Islet precursor cell (in vitro differentiated cells): Measurements from ENCODE around the gene REXO5.
"Not testable (repeated sequence)": the region's sequence is repeated elsewhere in the genome, so short reads cannot be mapped to it uniquely, and the experiment has no call there.

Experiments
- DNase-seq: peaks from one replicate; pipeline ENCODE4 v3.0.0-alpha.2; 2018

The REXO5 gene

GRCh38 chr16:20801278-20801677 is 5.0 kb upstream of the REXO5 start:
- DNase-seq, result no peak

GRCh38 chr16:20803192-20803560 is 3.2 kb upstream of the REXO5 start:
- DNase-seq, result no peak

DNA sequence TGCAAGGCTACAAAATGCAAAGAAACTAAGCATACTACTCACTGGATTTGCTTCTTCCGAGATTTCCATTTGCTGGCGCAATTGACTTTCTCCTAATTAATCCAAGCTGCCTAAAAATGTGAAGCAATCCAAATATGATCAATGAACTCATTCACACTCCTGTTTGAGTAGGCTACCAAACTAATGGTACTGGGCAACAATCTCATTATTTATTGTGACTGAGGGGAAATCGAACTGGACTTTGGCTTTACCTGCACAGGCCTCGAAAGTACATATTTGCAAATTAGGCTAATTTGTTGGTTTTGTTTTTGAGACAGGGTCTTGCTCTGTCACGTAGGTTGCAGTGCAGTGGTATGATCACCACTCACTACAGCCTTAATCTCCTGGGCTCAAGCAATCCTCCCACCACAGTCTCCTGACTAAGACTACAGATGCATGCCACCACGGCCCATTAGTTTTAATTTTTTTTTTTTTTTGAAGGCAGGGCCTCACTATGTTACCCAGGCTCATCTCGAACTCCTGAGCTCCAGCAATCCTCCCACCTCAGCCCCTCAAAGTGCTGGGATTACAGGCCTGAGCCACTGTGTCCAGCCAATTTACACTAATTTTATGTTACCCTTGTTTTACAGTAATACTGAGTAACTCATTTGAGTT is 2.6 kb upstream of the REXO5 start:
- DNase-seq, result no peak

- not testable (repeated sequence) for DNase-seq
These were observed 601 bp upstream of the REXO5 start for GRCh38 chr16:20805684-20806167.

- no peak for DNase-seq
These were observed 1.5 kb downstream of the REXO5 start for GRCh38 chr16:20807862-20808261.

DNA sequence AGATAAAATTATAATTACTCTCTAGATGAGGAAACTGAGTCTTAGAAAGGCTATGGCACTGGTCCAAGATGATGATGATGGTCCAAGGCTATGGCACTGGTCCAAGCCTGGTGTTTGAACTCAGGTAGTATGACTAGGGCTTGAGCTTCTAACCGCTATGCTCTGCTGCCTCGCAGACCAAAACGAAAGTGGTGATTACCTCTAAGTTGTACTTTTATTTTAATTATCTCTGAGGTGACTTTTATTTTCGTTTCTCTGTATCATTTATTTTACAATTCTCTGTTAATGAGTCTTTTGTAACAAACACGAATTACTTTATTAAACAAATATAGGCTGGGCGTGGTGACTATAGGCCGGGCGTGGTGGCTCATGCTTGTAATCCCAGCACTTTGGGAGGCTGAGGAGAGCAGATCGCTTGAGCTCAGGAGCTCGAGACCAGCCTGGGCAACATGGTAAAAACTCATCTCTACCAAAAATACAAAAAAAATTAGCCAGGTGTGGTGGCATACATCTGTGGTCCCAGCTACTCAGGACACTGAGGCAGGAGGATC is 5.6 kb downstream of the REXO5 start:
- DNase-seq, result no peak

DNA sequence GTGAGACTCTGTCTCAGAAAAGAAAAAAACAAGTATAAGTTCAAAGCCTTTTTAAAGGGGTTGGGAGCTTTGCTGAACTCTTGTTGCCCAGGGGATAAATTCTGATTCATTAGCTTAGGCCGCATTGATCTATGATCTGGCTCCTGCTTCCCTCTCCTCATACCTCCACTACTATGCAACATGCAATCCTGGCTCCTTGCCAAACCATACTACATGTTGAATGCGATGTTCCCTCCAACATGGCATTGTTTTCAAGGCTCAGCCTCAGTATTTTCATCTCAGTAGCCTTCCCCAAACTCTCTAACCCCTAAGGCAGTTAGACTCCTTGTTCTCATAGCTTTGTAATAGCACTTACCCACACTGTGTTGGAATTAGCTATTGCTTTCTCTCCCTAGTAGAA is 6.2 kb downstream of the REXO5 start:
- no peak for DNase-seq

DNA sequence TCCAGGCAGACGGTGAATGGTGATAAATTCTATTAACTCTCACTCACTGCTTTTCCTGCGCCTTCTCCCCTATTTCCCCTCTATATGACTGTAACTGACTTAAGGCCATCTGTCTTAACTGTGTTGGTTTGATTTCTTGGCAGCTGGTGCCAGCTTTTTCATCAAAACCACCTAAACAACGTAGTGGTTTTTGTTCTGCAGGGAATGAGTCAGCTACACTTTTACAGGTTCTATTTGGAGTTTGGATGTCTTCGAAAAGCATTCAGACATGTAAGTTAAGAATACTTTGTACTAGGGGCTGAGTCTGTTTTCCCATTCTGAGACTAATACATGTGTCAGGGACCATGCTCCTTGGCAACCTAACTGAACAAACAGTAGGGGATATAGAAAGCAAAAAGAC is 8.5 kb downstream of the REXO5 start:
- no peak for DNase-seq

- DNase-seq, result no peak
These were observed 12.7 kb downstream of the REXO5 start for GRCh38 chr16:20818929-20819585.

DNA sequence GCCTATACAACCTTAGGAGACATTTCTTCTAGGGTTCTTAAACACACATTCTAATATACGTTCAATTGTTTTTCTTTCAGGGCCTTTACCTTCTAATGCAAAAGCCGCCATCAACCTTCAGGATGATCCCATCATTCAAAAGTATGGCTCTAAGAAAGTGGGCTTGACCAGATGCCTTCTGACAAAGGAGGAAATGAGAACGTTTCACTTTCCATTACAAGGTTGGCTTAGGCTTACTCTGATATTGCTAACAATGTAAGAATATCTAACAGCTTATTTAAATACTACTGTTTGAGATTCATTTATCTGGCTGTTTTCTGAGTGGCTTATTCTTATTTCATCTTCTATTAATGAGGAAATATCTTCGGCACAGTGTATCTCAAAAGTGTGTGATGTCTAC is 15.4 kb downstream of the REXO5 start:
- no peak for DNase-seq

GRCh38 chr16:20822521-20823325 is 16.4 kb downstream of the REXO5 start:
- no peak for DNase-seq

- no peak for DNase-seq
These were observed 19.8 kb downstream of the REXO5 start for GRCh38 chr16:20826039-20826566.

- DNase-seq, result no peak
These were observed 23.2 kb downstream of the REXO5 start for GRCh38 chr16:20829536-20829935.

GRCh38 chr16:20830372-20830771 is 24.0 kb downstream of the REXO5 start:
- no peak for DNase-seq

GRCh38 chr16:20833086-20833485 is 26.8 kb downstream of the REXO5 start:
- no peak for DNase-seq

- no peak for DNase-seq
These were observed 31.9 kb downstream of the REXO5 start for GRCh38 chr16:20838240-20838639.

GRCh38 chr16:20839504-20839903 is 33.2 kb downstream of the REXO5 start:
- no peak for DNase-seq

- no peak for DNase-seq
These were observed 37.7 kb downstream of the REXO5 start for GRCh38 chr16:20844054-20844453.

- no peak for DNase-seq
These were observed 38.3 kb downstream of the REXO5 start for GRCh38 chr16:20844588-20844987.

DNA sequence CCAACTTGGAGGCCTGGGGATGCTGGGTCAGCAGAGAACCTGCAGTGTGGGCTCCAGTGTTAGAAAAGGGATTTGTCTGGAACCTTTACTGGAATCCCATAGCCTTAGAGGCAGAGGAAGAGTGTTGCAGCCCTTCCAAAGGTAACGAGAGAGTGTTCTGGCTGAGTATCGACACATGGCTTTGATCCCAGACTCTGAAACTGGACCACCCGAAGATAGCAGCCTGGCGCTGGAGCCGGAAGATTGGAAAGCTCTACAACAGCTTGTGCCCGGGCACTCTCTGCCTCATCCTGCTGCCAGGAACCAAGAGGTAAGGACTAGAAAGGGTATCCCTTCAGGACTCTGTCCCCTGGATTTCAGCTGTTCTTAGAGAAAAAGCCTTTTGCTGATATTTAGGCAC is 39.7 kb downstream of the REXO5 start:
- no peak for DNase-seq

- no peak for DNase-seq
These were observed 40.2 kb downstream of the REXO5 start for GRCh38 chr16:20846551-20846950.

DNA sequence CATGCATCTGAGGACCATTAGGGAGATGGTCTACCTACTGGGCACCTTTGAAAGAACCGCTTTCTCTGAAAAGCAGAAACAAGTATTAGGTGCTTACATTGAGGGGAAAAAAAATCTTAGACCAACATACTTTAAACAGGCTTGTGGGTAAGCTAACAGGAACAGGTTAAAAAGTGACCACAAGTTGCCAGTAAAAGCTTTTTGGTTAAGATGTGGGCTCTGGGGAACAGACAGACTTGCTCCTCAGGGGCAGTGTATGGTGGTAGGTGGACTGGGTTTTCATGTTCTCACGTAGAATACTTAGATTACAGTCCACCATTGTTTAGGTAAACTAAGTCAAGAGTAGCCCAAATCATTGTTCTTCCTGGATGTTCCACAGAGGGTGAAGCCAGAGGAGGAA is 41.2 kb downstream of the REXO5 start:
- no peak for DNase-seq
